ENCODE measurements around the gene SACM1L.

SACM1L gene, protein sequence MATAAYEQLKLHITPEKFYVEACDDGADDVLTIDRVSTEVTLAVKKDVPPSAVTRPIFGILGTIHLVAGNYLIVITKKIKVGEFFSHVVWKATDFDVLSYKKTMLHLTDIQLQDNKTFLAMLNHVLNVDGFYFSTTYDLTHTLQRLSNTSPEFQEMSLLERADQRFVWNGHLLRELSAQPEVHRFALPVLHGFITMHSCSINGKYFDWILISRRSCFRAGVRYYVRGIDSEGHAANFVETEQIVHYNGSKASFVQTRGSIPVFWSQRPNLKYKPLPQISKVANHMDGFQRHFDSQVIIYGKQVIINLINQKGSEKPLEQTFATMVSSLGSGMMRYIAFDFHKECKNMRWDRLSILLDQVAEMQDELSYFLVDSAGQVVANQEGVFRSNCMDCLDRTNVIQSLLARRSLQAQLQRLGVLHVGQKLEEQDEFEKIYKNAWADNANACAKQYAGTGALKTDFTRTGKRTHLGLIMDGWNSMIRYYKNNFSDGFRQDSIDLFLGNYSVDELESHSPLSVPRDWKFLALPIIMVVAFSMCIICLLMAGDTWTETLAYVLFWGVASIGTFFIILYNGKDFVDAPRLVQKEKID

DNA sequence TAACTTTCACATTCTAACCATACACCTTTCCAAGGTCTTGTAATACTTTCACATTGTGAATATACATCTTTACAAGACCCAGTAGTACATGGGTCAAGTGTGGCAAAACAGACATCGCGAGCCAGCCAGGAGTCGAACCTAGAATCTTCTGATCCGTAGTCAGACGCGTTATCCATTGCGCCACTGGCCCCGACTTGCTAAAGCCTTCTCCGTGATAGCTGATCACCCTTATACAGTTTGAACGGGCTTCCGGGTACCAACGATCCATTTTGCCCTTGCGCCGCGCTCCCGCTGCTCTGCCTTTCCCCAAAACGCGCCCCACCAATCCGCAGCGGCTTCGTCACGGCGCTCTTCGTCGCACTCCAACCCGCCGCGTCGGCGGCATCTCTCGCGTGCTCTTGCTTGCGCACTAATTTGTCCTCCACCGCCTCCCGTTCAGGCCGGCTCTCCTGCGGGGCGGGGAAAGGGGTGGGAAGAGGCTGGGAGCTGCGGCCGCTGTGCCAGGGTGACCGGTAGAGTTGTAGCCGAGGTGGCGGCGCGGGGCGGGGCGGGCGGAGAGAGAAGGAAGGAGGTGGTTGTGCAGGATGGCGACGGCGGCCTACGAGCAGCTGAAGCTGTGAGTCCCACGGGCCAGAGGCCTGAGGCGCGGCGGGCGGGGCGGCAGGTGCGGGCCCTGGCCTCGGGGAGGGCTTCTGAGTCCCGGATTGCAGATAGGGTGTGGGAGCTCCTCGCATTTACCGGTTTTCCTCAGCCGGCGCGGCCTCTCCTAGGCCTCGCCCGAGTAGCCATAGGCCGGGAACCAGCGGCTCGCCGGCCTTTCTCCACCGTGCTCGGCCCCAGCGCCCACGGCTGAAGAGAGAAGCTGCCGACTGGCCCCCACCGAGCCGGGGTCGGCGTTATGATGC lies at the start of gene SACM1L:
SACM1L (plus strand) TSS at position 515 of the 905 bp plus-strand sequence; CDS start at position 585, 70 bp downstream.
- peak; percentile 95 for DNase-seq

DNA sequence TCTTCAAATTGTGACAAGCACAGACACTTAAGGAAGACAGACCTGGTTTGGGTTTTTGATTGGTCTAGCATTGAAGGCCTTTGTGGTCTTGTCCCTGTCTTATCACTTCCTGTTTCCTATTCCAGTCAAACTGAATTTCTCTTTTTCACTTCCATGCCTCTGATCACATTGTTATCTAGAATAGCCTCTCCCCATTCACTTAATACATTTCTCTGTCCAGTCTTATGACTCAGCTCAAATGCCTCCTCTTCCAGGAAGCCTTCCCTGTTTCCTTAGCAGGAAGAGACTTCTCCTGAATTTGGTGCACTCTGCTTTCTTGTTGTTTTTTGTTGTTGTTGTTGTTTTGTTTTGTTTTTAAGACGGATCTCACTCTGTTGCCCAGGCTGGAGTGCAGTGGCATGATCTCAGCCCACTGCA lies 49.1 kb upstream of the SACM1L start:
- no peak for DNase-seq

DNA sequence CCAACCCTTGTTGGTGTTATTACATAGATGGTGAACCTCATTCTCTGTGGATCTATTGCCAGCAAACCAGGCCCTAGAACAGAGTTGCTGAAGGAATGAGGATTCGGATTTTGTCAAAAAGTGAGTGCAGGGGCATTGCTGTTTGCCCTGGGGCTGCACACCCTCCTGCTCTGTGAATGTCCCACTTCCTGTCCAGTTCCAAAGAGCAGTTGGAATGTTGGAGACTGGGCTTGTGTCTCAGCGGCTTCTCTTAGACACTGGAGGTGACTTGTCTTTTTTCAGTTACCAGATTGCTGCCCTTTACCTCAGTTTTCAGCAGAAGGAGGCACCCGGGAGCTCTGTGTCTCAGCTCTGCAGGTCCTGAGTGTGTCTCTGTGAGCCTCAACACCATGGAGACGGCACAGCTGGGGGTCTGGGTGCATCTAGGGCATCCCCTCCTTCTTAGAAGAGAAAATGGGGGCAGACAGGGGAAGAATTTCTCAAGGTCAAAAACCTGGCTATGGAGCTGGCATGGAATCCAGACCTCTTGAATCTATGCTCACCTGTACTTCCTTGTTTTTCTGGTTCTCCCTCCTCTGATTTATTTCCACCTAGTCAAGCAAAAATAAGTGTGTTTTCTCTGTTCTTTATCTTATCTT lies 48.4 kb upstream of the SACM1L start:
- DNase-seq = no peak

DNA sequence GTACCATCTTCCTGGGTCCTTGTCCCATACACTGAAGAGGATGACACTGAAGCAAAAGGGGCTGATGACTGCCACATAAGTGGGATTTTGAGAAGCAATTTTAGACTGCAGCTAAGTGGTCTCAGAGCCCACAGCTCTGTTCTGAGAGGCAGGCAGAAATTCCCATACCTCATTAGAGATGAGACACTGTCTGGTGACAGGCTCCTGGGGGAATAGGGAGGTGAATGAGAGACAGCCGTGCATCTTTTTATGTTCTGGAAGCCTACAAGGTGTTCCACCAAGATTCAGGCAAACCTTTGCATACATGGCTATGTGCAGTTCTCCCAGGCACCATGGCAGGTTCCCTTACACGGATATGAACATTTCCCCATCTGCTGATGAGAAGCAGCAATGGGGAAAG lies 47.4 kb upstream of the SACM1L start:
- DNase-seq = no peak

DNA sequence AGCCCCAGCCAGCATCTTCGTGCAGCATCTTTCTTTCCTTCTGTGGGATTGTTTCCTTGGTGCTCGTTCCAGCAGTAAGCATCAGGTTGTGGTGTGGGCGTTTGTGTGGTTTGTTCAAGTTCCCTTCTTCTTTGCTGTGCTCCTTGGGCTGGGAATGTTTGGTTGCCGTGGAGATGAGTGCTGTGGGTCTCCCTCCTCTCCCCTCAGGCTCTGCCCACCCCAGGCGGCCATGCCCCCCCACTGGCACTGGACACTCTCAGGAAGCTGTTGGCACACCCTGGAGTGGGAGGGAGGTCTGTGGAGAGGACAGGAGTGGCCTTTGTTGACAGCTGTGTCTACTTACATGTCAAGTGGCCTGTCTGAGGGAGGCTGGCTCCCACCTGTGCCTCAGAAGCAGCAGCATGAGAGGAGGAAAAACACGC lies 46.5 kb upstream of the SACM1L start:
- no peak for DNase-seq

DNA sequence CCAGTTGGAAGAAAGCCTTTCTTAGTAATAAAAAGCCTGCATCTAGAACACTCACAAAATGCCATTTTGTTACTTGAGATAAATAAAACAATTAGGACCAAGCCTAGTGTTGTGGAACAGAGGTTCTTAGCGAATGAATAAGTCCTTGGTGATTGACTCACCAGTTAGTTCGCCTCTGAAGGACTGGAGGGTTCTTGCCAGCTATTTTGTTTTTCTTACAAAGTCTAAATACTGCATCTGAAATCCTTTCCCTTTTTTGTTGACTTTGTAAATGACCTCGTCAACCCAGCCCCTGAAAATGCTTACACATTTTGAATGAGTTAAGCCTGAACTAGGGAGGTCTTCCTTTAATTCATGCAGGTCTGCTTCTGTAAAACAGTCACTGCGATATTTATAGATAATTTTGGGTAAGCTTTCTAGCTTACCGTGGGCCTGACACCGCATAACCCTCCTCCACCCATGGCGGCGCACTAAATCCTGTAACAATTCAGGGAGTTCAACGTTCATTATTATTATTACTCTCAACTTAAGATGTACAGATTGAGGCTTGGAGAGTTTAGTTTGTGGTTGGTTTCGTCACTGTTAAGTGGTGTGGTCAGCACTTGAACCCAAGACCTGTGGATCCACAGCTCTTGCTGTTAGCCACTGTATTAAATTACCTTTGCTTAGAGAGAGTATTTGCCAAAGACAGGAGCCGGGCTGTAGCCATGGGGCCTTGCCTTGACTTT lies 45.0 kb upstream of the SACM1L start:
- DNase-seq = no peak

DNA sequence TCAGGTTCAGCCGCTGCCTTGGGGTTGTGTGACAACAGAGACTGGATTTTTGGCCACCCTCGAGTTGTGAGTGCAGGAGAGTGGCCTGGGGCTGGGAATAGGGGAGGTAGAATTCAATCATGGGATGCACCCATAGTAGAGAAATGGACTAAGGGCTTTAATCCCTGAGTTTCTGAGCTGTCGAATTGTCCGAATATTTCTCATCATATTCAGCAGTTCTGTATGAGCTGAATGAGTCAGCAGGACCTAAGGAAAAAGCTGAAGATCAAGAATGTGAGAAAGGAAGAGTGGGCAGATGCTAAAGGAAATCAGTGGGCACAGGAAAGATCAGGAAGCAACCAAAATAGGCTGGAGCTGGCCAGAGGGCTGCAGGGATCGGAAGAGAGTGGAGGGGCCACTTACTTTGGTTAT lies 44.4 kb upstream of the SACM1L start:
- DNase-seq = no peak

DNA sequence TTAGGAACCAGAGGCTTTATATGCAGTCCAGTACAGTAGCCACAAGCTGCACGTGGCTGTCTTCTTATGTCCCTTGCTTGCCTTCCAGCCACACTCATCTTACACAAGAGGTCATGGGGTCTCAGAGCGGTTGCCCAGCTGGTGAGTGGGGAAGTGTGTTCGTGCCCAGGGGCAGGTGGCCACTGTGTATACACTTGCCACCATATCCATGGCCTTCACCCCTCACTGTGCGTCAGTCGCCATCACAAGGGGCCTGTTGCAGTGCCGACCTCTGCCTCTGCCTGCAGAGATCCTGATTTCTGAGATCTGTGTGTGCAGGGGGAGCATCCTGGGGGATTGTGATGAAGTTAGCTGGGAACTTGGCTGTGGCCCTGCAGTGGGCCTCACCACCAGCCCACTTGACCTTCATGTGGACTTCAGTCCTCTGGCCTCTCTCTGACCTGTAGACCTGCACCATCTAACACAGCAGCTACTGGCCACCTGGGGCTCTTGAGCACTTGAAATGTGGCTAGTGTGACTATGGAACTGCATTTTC lies 43.1 kb upstream of the SACM1L start:
- no peak for DNase-seq

DNA sequence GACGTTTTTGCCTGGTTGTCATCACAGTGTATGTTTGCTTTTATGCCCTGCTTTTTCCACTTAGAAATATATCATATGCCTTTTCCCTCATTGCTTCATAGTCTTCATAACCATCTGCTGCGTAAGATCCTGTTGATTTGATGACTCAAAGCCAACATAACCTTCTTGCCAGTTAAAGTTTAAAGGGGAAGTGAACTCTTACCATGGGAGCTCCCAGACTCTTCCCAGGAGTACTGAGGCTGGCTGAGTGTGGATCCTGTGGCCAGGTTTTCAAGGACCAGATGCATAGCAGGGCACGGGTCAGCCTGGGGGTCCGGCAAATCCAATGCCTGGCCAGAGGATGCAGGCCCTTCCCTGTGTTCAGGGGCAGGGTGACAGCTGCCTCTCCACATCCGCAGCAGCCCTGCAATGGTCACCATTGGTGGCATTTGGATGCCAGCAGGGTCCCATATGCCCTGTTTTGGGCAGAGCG lies 42.0 kb upstream of the SACM1L start:
- DNase-seq = no peak

DNA sequence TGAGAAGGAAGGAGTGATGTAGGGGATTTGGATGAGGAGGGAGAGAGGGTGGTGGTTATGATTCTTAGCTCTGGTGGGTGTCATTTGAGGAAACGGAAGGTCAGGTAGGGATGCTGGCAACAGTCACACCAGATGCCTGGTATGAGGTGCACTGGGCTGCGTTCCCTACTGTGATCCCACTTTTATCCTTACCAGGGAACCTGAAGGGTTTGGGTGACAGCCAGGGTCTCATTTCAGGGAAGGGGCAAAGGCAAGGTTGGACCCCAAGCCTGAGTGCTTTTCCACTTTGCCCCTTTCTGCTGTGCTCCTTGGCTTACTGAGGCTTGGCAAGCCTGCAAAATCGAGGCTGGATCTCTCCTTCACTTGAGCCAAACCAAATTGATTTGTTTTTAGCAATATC lies 36.0 kb upstream of the SACM1L start:
- DNase-seq = no peak

DNA sequence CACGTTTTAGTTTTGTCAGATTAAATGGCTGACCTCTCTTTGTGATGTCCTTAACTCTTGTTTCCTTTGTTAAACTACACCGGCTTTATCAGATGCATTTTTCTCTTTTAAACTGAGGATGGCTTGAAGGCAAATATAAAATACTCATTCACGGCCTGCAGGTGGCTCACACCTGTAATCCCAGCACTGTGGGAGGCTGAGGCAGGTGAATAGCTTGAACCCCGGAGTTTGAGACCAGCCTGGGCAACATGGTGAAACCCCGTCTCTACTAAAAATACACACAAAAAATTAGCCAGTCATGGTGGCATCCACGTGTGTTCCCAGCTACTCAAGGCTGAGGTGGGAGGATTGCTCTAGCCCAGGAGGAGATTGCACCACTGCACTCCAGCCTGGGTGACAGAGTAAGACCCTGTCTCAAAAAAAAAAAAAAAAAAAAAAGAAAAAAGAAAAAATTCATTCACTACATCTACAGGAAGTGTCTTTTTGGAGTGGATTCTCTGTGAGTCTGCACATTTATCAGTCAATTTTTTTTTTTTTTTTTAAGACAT lies 34.7 kb upstream of the SACM1L start:
- no peak for DNase-seq

DNA sequence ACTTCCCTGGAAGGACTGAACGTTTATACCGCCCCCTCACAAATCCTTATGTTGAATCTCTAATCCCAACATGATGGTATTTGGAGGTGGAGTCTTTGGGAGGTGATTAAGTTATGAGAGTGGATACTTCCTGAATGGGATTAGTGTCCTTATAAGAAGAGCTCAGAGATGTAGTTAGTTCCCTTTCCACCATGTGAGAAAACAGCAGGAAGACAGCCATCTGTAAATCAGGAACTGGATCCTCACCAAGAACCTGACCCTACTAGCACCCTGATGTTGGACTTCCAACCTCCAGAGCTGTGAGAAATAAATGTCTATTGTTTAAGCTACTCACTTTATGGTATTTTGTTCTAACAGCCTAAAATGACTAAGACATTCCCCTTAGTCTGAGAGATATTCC lies 33.3 kb upstream of the SACM1L start:
- DNase-seq = no peak

DNA sequence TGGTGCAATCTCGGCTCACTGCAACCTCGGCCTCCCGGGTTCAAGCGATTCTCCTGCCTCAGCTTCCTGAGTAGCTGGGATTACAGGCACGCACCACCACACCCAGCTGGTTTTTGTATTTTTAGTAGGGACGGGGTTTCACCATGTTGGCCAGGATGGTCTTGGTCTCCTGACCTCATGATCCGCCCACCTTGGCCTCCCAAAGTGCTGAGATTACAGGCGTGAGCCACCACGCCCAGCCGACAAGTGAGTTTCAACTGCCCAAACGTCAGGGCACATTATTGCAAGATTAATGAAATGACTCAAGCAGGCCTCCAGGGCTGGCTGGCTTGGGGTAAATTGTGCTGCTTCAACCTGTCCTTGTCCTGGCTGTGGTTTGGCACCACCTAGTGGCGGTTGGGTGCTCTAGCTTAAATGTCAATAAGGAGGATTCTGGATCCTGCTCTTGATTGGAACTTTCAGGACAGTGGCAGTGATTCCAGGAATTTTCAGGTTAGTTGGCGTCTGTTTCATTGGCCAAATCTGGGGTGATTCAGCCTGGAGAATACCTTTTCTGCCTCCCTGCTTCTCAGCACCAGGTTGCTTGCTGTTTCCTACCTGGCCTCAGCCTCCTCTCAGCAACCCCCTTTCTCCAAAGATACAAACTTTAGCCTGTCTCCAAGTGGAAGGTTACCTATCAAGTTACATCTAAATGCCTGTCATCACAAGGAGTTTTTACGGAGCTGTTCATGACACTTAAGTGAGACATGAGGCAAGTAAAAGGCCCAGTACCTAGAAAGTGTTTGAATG lies 32.4 kb upstream of the SACM1L start:
- peak; percentile 86 for DNase-seq

DNA sequence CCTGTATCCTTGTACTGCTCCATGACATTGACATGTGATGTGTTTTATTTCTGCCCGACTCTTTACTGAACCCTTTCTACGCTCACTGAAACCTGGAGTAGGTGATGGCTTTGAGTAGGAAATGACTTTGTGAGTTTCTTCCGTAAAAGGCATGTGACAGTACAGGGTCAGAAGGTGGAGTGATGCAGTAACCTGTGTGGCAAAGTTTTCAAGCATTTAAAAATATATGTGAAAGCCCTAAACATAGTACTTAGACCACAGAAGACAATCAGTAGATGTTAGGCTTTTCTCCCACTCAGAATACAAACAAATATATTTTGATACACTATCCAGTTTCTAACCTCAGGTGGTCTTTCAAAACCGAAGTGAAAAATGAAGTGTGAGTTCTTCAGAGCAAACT lies 31.3 kb upstream of the SACM1L start:
- no peak for DNase-seq

DNA sequence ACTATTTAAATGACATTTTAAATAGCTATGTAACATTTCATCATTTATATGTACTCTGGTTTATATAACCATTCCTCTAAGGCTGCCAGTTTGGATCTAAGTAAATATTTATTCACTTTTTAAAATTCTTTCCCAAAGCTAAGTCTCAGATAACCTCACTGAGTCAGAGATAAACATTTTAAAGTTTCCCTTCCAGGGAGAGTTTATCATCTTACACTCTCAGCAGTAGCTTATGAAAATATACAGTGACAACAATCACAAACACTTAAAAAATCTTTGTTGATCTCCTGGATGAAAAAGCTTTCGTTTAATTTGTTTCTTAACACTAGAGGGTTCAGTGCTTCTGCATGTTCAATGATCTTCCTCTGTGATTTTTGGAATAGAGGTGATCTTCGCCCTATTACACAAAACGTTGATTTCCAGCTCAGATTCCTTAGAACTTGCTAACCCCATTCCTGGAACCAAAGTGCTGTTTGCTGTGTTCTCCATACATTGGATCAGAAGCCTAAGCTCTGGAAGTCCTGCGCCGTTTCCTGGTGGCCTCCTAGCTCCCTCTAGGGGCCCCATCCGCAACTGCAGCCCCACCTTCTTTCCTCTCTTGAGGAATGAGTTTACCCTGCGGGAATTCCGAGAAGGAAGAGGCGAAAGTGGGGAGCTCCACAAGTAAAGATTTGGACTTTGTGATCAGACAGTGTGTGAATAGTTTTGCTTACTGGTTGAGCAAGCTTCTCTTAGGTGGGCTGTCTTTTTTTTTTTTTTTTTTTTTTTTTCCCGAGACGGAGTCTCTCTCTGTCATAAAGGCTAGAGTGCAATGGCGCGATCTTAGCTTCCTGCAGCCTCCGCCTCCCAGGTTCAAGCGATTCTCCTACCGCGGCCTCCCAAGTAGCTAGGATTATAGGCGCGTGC lies 29.3 kb upstream of the SACM1L start:
- peak; percentile 36 for DNase-seq

DNA sequence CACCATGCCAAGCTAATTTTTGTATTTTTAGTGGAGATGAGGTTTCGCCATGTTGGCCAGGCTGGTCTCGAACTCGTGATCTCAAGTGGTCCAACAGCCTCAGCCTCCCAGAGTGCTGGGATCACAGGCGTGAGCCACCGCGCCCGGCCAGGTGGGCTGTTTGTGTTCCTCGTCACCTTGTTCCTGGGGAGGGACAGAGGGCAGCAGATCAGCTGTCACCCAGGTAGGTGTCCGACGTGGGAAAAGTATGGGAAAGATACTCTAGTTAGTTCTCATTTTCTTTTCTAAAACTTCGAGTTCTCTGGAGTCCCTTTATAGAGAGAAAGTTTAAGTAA lies 28.7 kb upstream of the SACM1L start:
- no peak for DNase-seq

DNA sequence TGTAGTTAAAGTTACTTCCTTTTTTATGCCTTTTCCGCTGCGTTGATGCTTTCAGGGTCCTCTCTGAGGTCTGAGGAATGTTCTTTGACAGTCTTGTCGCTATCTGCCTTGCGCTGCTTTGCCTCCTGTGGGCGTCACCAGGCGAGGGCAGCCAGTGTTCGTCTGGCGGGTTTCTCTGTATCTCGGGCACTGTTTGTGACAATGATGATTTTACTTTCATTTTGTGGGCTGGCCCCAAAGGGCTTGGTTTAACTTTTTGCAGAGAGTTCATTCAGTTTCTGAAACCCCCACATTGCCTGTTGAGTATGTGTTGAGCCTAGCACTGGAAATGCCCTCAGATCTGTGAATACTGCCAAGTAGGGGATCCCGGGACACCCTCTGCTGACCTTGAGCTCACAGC lies 24.6 kb upstream of the SACM1L start:
- DNase-seq = peak; percentile 78

DNA sequence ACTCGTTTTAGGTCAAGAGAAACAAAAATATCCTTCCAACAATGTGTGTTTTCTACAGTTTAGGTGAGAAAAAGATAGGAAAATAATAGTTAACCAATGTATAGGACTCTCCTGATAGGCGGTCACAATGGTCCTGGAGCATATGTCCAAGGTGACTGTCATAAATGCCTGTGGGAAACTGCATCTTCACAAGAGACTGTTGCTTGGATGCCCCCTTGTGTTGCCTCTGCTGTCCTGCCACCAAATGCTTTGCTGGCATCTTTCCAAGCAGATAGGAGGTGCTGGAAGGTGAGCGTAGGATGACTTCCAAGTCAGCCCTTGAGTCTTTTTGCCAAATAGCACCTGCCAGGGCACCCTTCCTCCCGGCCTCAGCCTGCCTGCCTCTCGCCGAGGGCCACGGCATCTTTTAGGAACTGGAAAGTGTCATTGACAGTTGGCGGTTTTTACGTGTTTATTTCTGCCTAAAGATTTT lies 24.1 kb upstream of the SACM1L start:
- DNase-seq = peak; percentile 43

DNA sequence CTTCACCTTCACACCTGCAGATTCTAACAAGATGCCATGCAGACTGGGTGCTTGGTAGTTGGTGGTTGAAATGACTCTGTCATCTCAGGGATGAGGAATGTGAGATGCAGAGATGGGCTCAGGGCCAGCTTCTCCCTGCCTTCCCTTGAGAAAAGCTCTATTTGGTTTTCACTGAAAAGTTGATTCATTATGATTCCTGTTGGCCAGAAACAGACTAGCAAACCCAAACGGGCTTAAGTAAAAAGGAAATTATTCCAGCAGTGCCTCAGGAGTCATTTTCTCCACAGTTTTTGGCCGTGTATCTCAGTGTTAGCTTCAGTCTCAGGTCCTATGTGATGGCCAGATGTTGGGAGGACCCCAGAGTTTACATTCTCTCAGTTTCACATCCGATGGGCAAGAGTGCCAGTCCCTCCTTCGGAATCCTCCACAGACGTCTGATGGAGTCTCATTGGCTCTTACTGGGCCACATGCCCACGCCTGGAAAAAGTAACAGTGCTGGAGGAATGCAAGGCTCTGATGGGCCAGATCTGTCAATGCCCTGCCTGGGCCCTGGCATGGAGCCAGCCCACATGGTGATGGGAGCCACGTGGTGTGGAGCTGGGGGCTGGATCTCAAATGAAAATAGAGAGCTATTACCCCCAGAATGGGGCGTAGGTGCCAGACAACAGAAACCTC lies 22.3 kb upstream of the SACM1L start:
- DNase-seq = no peak
